Keratinocyte (primary cell): Measurements from ENCODE around the gene PPP1R26. TPM values are rescaled to one million over a fixed set of nuclear protein-coding genes. Genes with fewer than 3 reads are reported as not detected.

ENCODE experiments used
- DNase-seq: peaks from one replicate; pipeline ENCODE4 v3.0.0-alpha.2; 2011; ENCODE audit warnings: low read depth, missing footprints, low spot score
- FAIRE-seq: peaks from 2 replicates; lab custom pipeline; 2011; peaks lifted over from hg19 to GRCh38; lab: Jason Lieb, UNC
- H2AFZ ChIP-seq: 2 replicates; pipeline ENCODE4 v1.6.0; 2012; ENCODE audit warnings: low read length, control low read depth, inconsistent platforms; ENCODE audit not compliant: control insufficient read depth
- H3K27ac ChIP-seq: 2 replicates; pipeline ENCODE4 v1.5.1; 2011; ENCODE audit warnings: low read length; ENCODE audit not compliant: control insufficient read depth, insufficient read depth
- H3K27me3 ChIP-seq: 3 replicates; pipeline ENCODE4 v1.6.0; 2011; ENCODE audit warnings: low read length; ENCODE audit not compliant: control insufficient read depth, insufficient read depth; ENCODE audit errors: extremely low read depth
- H3K36me3 ChIP-seq, 2 experiments: 2 replicates in 1 of 2; 3 replicates in 1 of 2; pipeline ENCODE4 v1.5.1; 2011; ENCODE audit warnings: low read length in 2 of 2, mild to moderate bottlenecking in 1 of 2; ENCODE audit not compliant: control insufficient read depth in 2 of 2, insufficient read depth in 2 of 2; ENCODE audit errors: extremely low read depth in 1 of 2
- H3K4me1 ChIP-seq: 3 replicates; pipeline ENCODE4 v1.5.1; 2011; ENCODE audit warnings: low read length; ENCODE audit not compliant: control insufficient read depth, insufficient read depth; ENCODE audit errors: extremely low read depth
- H3K4me2 ChIP-seq: 3 replicates; pipeline ENCODE4 v1.6.0; 2011; ENCODE audit warnings: low read depth, low read length; ENCODE audit not compliant: control insufficient read depth, insufficient read depth; ENCODE audit errors: extremely low read depth
- H3K4me3 ChIP-seq, 3 experiments: fragments of 200-600 bp in 1 of 3; sonication (generic) in 1 of 3; 2 replicates in 2 of 3; 3 replicates in 1 of 3; pipeline ENCODE4 v1.5.1; 2011 to 2016; ENCODE audit warnings: low read length in 3 of 3, mild to moderate bottlenecking in 3 of 3, control low read depth in 2 of 3, inconsistent platforms in 1 of 3, low read depth in 1 of 3, mixed read lengths in 1 of 3, mixed run types in 1 of 3, moderate library complexity in 1 of 3; ENCODE audit not compliant: control insufficient read depth in 2 of 3, insufficient read depth in 2 of 3; ENCODE audit errors: extremely low read depth in 1 of 3
- H3K79me2 ChIP-seq: 2 replicates; pipeline ENCODE4 v1.6.0; 2012; ENCODE audit warnings: low read length; ENCODE audit not compliant: control insufficient read depth, insufficient read depth
- H3K9ac ChIP-seq: 3 replicates; pipeline ENCODE4 v1.6.0; 2011; ENCODE audit warnings: low read length; ENCODE audit not compliant: control insufficient read depth, insufficient read depth; ENCODE audit errors: extremely low read depth
- H3K9me1 ChIP-seq: 3 replicates; pipeline ENCODE4 v1.6.0; 2011; ENCODE audit warnings: low read length; ENCODE audit not compliant: control insufficient read depth, insufficient read depth; ENCODE audit errors: extremely low read depth
- H3K9me3 ChIP-seq: 2 replicates; pipeline ENCODE4 v1.5.1; 2012; ENCODE audit warnings: low read depth, low read length; ENCODE audit not compliant: control insufficient read depth
- H4K20me1 ChIP-seq: 3 replicates; pipeline ENCODE4 v1.6.0; 2011; ENCODE audit warnings: low read length; ENCODE audit not compliant: control insufficient read depth, insufficient read depth; ENCODE audit errors: extremely low read depth
- EZH2 ChIP-seq: IDR thresholded peaks from one replicate; pipeline ENCODE4 v1.6.1; 2012; ENCODE audit warnings: inconsistent platforms, mild to moderate bottlenecking, low read length, moderate library complexity
- dilution Hi-C: fragments of 300-500 bp; cut with MboI; formaldehyde crosslinking; loops from one replicate; pipeline ENCODE4 v1.7.0; 2020; ENCODE audit warnings: low sequenced_read_pairs; ENCODE audit not compliant: extremely low pct_ligation_motif_present
- polyA plus RNA-seq, 5 experiments: library from polyadenylated mRNA; depleted of rRNA in 3 of 5; stranded (reverse) in 3 of 5; stranded (forward) in 1 of 5; unstranded in 1 of 5; fragments of >200 nt; gene quantifications; 1 replicate in 1 of 5; 2 replicates in 3 of 5; 3 replicates in 1 of 5; pipeline versions ENCODE4 v1.2.1 to v1.2.3, GENCODE V29; 2011 to 2012; ENCODE audit warnings: missing spikeins in 2 of 5, low read depth in 1 of 5, low replicate concordance in 1 of 5
- TF ChIP-seq, protein P1 (sequence below), 3 experiments: IDR thresholded peaks in 1 of 3; conservative IDR thresholded peaks in 1 of 3; optimal IDR thresholded peaks in 1 of 3; 2 replicates in 2 of 3; 3 replicates in 1 of 3; pipeline versions ENCODE3 to v1.5.1; 2011; ENCODE audit warnings: low read length in 3 of 3, mild to moderate bottlenecking in 3 of 3, moderate library complexity in 2 of 3, control low read depth in 1 of 3, inconsistent platforms in 1 of 3; ENCODE audit not compliant: insufficient read depth in 2 of 3; ENCODE audit errors: extremely low read depth in 1 of 3

PPP1R26 gene
- polyA plus RNA-seq, 1 donor (not counting 4 experiments of a cell fraction or from before 2014, with no cell fraction given) = 4.3 TPM

DNA sequence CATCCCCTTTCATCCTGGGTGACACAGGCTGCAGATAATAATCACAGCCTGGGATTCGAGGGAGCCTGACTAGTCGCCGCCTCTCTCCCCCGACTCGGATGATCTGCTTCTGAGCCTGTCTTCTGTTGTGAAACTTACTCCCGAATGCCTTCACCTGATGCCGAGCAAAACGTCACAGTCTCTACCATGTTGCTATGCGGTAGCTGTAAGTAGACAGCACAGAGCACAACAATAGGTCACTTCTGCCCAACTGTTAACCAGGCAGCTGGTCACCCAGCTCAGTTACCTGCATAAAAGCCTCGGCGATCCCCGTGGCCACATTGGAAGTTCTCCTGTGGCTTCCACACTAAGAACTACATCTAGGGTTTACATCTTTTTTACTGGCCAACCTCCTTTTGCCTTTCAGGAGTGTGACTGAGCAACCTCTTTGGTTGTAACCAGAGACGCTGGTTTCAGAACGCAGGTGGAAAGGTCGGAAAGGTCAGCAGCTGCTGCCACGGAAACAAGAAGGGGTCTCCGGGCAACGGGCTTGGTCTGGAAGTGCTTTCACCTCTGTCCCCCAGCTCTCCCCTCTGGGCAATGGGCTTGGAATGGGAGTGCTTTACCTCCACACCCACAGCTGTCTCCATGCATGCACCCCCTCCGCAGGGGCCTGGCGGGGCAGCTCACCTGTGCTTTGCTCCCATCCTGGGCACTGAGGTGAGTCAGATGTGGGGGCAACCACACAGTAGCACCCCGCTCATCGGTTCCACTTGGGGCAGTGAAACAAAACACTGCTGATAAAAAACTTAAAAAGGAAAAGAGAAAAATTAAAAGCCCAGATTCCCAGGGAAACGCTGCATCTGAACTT, 7.6 kb upstream of the PPP1R26 start:
- Histone ChIP-seq H2AFZ (no peak overlapping the region), H3K9ac (no peak overlapping the region), H3K27ac (no peak overlapping the region), H4K20me1 (no peaks in the 10 kb centered on the region), H3K4me1 (peaks cover 16% of the 10 kb centered on the region), H3K79me2 (no peaks in the 10 kb centered on the region), H3K9me1 (no peaks in the 10 kb centered on the region), H3K4me2 (no peak overlapping the region), H3K4me3 (no peak overlapping the region), H3K27me3 (no peaks in the 10 kb centered on the region), H3K9me3 (no peaks in the 10 kb centered on the region), H3K36me3 (no peaks in the 10 kb centered on the region)
- FAIRE-seq = no peak
- DNase-seq = no peak
- dilution Hi-C loops = no loop called here
- TF ChIP-seq, protein P1, sequence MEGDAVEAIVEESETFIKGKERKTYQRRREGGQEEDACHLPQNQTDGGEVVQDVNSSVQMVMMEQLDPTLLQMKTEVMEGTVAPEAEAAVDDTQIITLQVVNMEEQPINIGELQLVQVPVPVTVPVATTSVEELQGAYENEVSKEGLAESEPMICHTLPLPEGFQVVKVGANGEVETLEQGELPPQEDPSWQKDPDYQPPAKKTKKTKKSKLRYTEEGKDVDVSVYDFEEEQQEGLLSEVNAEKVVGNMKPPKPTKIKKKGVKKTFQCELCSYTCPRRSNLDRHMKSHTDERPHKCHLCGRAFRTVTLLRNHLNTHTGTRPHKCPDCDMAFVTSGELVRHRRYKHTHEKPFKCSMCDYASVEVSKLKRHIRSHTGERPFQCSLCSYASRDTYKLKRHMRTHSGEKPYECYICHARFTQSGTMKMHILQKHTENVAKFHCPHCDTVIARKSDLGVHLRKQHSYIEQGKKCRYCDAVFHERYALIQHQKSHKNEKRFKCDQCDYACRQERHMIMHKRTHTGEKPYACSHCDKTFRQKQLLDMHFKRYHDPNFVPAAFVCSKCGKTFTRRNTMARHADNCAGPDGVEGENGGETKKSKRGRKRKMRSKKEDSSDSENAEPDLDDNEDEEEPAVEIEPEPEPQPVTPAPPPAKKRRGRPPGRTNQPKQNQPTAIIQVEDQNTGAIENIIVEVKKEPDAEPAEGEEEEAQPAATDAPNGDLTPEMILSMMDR (optimal IDR thresholded peaks at IDR 0.05 in 1 of 3, IDR thresholded peaks at IDR 0.05 in 1 of 3, conservative IDR thresholded peaks at IDR 0.05 in 1 of 3; ENCODE audit: extremely low read depth in 1 of 3, insufficient read depth in 2 of 3, low read length in 3 of 3) = no peak
- TF ChIP-seq EZH2 = no peak

DNA sequence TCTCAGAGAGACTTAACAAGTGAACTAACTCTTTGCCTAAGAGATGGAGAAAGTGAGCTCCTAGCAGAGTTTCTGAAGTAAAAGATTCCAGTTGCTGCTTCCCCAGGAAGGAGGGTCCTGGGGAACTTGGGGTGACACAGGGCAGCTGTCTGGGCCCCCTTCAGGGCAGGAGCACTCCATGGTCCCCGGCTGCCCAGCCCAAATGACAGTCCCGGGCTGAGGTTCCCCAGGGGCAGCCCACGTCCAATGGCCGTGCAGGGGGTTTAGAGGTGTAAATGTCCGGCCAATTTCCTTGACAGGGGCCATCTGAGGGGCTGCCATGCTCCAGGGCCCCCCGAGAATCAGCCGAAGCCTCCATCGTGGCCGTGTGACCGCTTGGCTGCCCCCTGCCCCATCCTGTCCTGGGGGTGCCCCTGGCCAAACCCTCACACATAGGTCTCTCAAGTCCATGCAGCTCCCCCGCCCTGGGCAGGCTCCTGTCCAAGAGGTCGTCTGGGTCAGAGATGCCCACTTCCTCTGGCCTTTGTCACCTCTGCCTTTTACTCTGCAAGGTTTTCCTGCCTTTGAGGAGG, 5.5 kb upstream of the PPP1R26 start:
- FAIRE-seq = no peak
- H2AFZ ChIP-seq = no peak overlapping the region
- no peak overlapping the region for H3K9ac ChIP-seq
- H3K4me1 ChIP-seq = peaks cover 6% of the 10 kb centered on the region
- no peak overlapping the region for H3K4me2 ChIP-seq
- no peaks in the 10 kb centered on the region for H3K9me1 ChIP-seq
- dilution Hi-C loops = no loop called here
- no peaks in the 10 kb centered on the region for H3K27me3 ChIP-seq
- no peaks in the 10 kb centered on the region for H3K79me2 ChIP-seq
- H3K4me3 ChIP-seq = no peak overlapping the region
- H3K27ac ChIP-seq = no peak overlapping the region
- no peaks in the 10 kb centered on the region for H3K9me3 ChIP-seq
- TF ChIP-seq, protein P1 (optimal IDR thresholded peaks at IDR 0.05 in 1 of 3, IDR thresholded peaks at IDR 0.05 in 1 of 3, conservative IDR thresholded peaks at IDR 0.05 in 1 of 3; ENCODE audit: extremely low read depth in 1 of 3, insufficient read depth in 2 of 3, low read length in 3 of 3) = no peak
- no peak for TF ChIP-seq EZH2
- H3K36me3 ChIP-seq = no peaks in the 10 kb centered on the region
- no peaks in the 10 kb centered on the region for H4K20me1 ChIP-seq
- DNase-seq = no peak
